ENCODE results near the gene FOXA3. TPM values are rescaled to one million over a fixed set of nuclear protein-coding genes. Genes with fewer than 3 reads are reported as not detected.
"Not testable (repeated sequence)": the region's sequence is repeated elsewhere in the genome, so short reads cannot be mapped to it uniquely, and the experiment has no call there.

FOXA3 gene
- total and polyA plus RNA-seq, 5 experiments from 2014 or later: not detected

DNA sequence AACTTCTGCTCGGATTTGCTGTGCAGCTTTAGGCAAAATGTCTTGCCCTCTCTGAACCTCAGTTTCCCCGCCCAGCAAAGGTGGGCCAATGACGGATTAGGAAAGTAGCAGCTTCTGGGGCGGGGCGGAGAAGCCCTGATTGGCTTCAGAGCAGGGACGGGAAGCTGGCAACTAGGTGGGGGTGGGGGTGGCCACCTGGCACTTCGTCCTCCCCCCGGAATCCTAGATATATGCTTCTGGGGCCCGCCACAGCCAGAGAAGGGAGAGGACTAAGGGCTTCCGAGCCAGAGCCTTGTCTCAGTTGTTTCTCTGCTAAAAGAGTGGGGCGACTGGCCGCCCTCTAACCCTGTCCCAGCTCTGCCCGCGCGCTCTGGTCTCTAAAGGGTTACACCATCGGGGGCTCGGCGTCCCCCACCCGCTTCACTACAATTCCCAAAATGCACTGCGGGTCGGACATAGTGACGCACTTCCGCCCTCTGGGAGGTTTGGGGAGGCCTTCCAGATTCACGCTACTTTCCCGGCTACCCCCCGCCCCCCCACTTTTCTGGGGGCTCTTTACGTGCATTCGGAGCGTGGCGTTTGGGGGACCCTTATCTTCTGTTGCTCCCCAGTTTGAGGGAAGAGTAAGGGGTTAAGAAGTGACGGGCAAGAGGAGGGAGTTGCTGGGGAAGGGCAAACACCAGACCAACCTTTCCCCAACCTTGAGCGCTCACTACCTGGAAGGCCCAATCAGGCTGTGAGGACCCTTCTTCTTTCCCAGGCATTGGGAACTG lies 22.5 kb downstream of the FOXA3 start:
- Mint-ChIP-seq H3K9me3 (peaks cover 0 to 2% (median 0%) of the 10 kb centered on the region in 9 donors), H3K4me1 (peaks cover 16 to 28% (median 25%) of the 10 kb centered on the region in 4 donors), H3K36me3 (peaks cover 0 to 4% (median 0%) of the 10 kb centered on the region in 3 donors), H3K4me3 (peak overlapping the region; percentile 91 to 99 (median 98)), H3K27me3 (no peaks in the 10 kb centered on the region), H3K27ac (peak overlapping the region; percentile 95 to 100 (median 98))
- POLR2A ChIA-PET: interaction anchor here (0.6 to 3.9 kb wide), 9 partner anchors 15 to 117 kb away, joined by 3 to 46 read pairs (median 6); partner anchors contain the start of genes FOXA3, MYPOP, SIX5 and SYMPK
- ATAC-seq (peak; percentile 65 to 75), DNase-seq (peak; percentile 77 to 94 (median 90))

DNA sequence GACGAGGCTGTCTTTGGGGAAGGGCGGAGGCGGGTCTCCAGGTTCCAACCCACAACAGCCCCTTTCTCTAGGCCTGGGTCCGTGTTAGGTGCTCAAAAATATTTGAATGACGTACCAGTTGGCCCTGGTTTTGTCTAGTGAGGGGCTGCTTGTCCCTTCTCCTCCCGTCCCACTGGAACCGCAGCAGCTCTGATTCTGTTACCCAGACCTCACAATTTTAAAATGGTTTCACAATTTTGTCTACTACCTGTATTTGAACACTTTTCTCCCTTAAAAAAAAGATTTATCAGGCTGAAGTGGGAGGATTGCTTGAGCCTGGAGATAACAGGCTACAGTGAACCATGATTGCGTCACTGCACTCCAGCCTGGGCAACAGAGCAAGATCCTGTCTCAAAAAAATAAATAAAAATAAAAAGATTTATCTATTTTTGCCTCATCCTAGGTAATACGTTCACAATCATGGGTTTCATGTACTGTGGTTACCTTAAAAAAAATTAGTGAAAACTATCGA lies 23.1 kb downstream of the FOXA3 start:
- Mint-ChIP-seq H3K27ac (peak overlapping the region; percentile 95 to 100 (median 98)), H3K27me3 (no peaks in the 10 kb centered on the region), H3K4me3 (peak overlapping the region; percentile 91 to 99 (median 98)), H3K36me3 (peaks cover 0 to 4% (median 0%) of the 10 kb centered on the region in 3 donors), H3K9me3 (peaks cover 0 to 2% (median 0%) of the 10 kb centered on the region in 9 donors), H3K4me1 (peaks cover 13 to 25% (median 22%) of the 10 kb centered on the region in 4 donors)
- DNase-seq (no peak), ATAC-seq (no peak)
- POLR2A ChIA-PET: interaction anchor here (1.2 to 3.9 kb wide), 3 partner anchors 15 to 25 kb away, joined by 6 to 46 read pairs (median 33); partner anchors contain the start of genes FOXA3, MYPOP and SYMPK

- peaks cover 0 to 6% (median 0%) of the 10 kb centered on the region in 3 donors for H3K36me3 Mint-ChIP-seq
- no peak for ATAC-seq
- POLR2A ChIA-PET: interaction anchor here (1.3 kb wide), 1 partner anchor 26 kb away, joined by 6 read pairs; the partner anchor contains the start of gene SYMPK
- peak overlapping the region in 2 of 10 donors; percentile 84 to 90 for H3K27ac Mint-ChIP-seq
- H3K27me3 Mint-ChIP-seq: no peaks in the 10 kb centered on the region
- peaks cover 8 to 14% (median 12%) of the 10 kb centered on the region in 4 donors for H3K4me1 Mint-ChIP-seq
- H3K9me3 Mint-ChIP-seq: no peaks in the 10 kb centered on the region
- no peak for DNase-seq
- no peak overlapping the region for H3K4me3 Mint-ChIP-seq
These were observed 25.2 kb downstream of the FOXA3 start for GRCh38 chr19:45889210-45889885.

GRCh38 chr19:45890877-45891276 lies 26.8 kb downstream of the FOXA3 start:
- no peaks in the 10 kb centered on the region for H3K9me3 Mint-ChIP-seq
- peaks cover 8 to 12% (median 11%) of the 10 kb centered on the region in 4 donors for H3K4me1 Mint-ChIP-seq
- peaks cover 0 to 17% (median 0%) of the 10 kb centered on the region in 3 donors for H3K36me3 Mint-ChIP-seq
- H3K27me3 Mint-ChIP-seq: no peaks in the 10 kb centered on the region
- POLR2A ChIA-PET: interaction anchor here (0.5 kb wide), 1 partner anchor 945 kb away, joined by 4 read pairs; no protein-coding TSS in a partner anchor
- DNase-seq (no peak), ATAC-seq (no peak)
- H3K4me3 Mint-ChIP-seq: no peak overlapping the region
- H3K27ac Mint-ChIP-seq: no peak overlapping the region

DNA sequence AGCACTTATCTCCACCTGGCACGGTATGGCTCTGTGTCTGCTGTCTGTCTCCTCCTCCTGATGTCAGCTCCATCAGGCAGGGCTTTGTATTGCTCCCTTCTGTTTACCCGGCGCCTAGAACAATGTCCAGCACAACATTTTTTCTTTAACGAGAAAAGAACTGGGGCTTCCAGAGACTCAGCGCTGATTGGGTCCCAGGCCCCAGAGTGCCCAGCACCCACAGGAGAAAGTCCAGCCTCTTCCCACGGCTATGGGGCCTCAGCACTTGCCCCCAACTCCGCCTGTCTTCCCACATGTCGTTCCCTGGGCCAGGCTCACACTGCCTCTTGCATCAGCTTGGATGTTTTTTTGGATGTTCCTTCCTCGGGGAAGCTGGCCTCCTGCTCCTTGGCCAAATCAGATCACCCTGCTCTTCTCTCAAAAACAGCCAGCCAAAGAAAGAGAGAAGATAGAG lies 31.4 kb downstream of the FOXA3 start:
- ATAC-seq: no peak
- Mint-ChIP-seq H3K4me1 (peaks cover 6 to 11% (median 7%) of the 10 kb centered on the region in 4 donors), H3K4me3 (peak overlapping the region in 1 of 10 donors; percentile 12), H3K36me3 (peaks cover 0 to 39% (median 2%) of the 10 kb centered on the region in 3 donors), H3K27ac (no peak overlapping the region), H3K27me3 (no peaks in the 10 kb centered on the region), H3K9me3 (no peaks in the 10 kb centered on the region)
- POLR2A ChIA-PET: no interaction called here
- DNase-seq: no peak

GRCh38 chr19:45895983-45896599 lies 32.0 kb downstream of the FOXA3 start:
- H3K27me3 Mint-ChIP-seq, DNase-seq, H3K4me3 Mint-ChIP-seq, ATAC-seq, H3K9me3 Mint-ChIP-seq, H3K27ac Mint-ChIP-seq, POLR2A ChIA-PET: not testable (repeated sequence)
- Mint-ChIP-seq H3K36me3 (peaks cover 0 to 39% (median 2%) of the 10 kb centered on the region in 3 donors), H3K4me1 (peaks cover 6 to 17% (median 12%) of the 10 kb centered on the region in 4 donors)

DNA sequence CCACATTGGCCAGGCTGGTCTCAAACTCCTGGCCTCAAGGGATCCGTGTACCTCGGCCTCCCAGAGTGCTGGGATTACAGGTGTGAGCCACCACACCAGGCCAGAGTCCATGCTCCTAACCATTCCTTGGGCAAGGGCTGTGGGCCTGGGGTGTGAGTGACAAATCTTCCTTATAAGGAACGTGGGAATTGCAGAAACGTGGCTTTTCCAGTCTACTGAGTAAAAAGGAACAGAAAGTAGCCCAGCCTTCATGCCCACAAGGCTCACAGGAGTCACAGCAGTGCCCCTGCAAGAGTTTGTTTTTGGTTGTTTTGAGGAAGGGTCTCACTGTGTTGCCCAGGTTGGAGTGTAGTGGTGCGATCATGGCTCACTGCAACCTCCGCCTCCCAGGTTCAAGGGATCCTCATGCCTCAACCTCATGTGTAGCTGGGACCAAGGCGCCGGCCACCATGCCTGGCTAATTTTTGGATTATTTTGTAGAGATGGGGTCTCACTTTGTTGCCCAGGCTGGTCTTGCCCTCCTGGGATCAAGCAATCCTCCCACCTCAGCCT lies 33.2 kb downstream of the FOXA3 start:
- ATAC-seq (no peak), DNase-seq (no peak)
- Mint-ChIP-seq H3K4me3 (no peak overlapping the region), H3K4me1 (peaks cover 6 to 21% (median 17%) of the 10 kb centered on the region in 4 donors), H3K9me3 (no peaks in the 10 kb centered on the region), H3K27me3 (no peaks in the 10 kb centered on the region), H3K27ac (no peak overlapping the region), H3K36me3 (peaks cover 0 to 39% (median 2%) of the 10 kb centered on the region in 3 donors)
- POLR2A ChIA-PET: no interaction called here

- ATAC-seq (no peak), DNase-seq (no peak)
- POLR2A ChIA-PET: no interaction called here
- no peak overlapping the region for H3K27ac Mint-ChIP-seq
- H3K27me3 Mint-ChIP-seq: no peaks in the 10 kb centered on the region
- no peaks in the 10 kb centered on the region for H3K9me3 Mint-ChIP-seq
- peaks cover 0 to 37% (median 2%) of the 10 kb centered on the region in 3 donors for H3K36me3 Mint-ChIP-seq
- peak overlapping the region in 2 of 10 donors; percentile 6 to 18 for H3K4me3 Mint-ChIP-seq
- H3K4me1 Mint-ChIP-seq: peaks cover 5 to 29% (median 23%) of the 10 kb centered on the region in 4 donors
These were observed 35.1 kb downstream of the FOXA3 start for GRCh38 chr19:45899253-45899652.

- no peaks in the 10 kb centered on the region for H3K27me3 Mint-ChIP-seq
- ATAC-seq (no peak), DNase-seq (no peak)
- no peaks in the 10 kb centered on the region for H3K9me3 Mint-ChIP-seq
- POLR2A ChIA-PET: interaction anchor here (0.7 to 4.1 kb wide), 2 partner anchors 14 to 1449 kb away, joined by 6 to 46 read pairs; partner anchors contain the start of genes DHX34 and IRF2BP1
- peak overlapping the region in 1 of 10 donors; percentile 56 for H3K27ac Mint-ChIP-seq
- H3K36me3 Mint-ChIP-seq: peaks cover 0 to 34% (median 2%) of the 10 kb centered on the region in 3 donors
- H3K4me1 Mint-ChIP-seq: peaks cover 5 to 29% (median 23%) of the 10 kb centered on the region in 4 donors
- H3K4me3 Mint-ChIP-seq: peak overlapping the region in 7 of 10 donors; percentile 1 to 95 (median 33)
These were observed 35.9 kb downstream of the FOXA3 start for GRCh38 chr19:45899919-45900589.

DNA sequence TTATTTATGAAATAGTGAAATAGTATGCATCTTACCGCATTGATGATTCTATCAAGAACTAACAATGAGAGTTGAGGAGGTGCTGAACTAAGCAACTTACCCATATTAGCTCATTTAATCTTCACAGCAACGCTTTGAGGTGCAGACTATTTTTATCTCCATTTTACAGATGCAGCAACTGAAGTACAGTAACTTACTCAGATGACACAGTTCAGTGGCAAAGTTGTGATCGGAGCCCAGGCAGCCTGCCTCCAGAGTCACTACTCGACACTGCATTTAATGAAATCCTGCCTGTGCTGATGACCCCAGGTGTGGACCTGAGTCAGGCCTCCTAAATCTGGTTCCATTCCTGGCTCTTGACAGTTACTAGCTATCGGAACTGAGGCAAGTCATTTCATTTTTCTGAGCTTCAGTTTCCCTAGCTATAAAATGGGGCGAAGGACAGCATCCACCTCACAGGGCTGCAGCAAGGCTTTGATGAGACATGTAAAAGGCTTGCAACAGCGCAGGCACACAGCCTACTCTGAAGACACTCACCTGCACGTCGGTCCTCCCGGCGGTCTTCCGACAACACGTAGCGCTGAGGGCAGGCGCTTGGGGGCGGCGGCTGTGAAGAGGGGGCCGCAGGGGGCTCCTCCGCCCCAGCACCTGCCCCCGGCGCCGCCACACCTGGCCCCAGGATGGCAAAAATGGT lies 36.8 kb downstream of the FOXA3 start:
- POLR2A ChIA-PET: interaction anchor here (0.6 to 4.1 kb wide), 3 partner anchors 14 to 422 kb away, joined by 3 to 46 read pairs (median 10); partner anchors contain the start of gene IRF2BP1
- peaks cover 0 to 26% (median 2%) of the 10 kb centered on the region in 3 donors for H3K36me3 Mint-ChIP-seq
- ATAC-seq: no peak

More for the DNA sequence above, 36.8 kb downstream of the FOXA3 start:
- no peaks in the 10 kb centered on the region for H3K27me3 Mint-ChIP-seq
- peaks cover 5 to 26% (median 23%) of the 10 kb centered on the region in 4 donors for H3K4me1 Mint-ChIP-seq
- DNase-seq: no peak
- H3K9me3 Mint-ChIP-seq: no peaks in the 10 kb centered on the region
- peak overlapping the region; percentile 33 to 95 (median 59) for H3K4me3 Mint-ChIP-seq
- peak overlapping the region in 3 of 10 donors; percentile 10 to 25 (median 24) for H3K27ac Mint-ChIP-seq

Measured in naive thymus-derived CD8-positive, alpha-beta T cell (primary cell).